ENCODE results near the gene MYO15B.

MYO15B gene

GRCh38 chr17:75558666-75559530, 28.7 kb upstream of the MYO15B start:
- no peak for DNase-seq

- DNase-seq, result no peak
Observed at GRCh38 chr17:75559958-75560533, 27.6 kb upstream of the MYO15B start.

GRCh38 chr17:75561927-75562603, 25.5 kb upstream of the MYO15B start:
- DNase-seq, result no peak

- DNase-seq, result no peak
Observed at GRCh38 chr17:75563063-75563758, 24.4 kb upstream of the MYO15B start.

GRCh38 chr17:75564195-75564594, 23.4 kb upstream of the MYO15B start:
- DNase-seq, result no peak

- DNase-seq, result no peak
Observed at GRCh38 chr17:75565066-75565465, 22.5 kb upstream of the MYO15B start.

- DNase-seq, result no peak
Observed at GRCh38 chr17:75565618-75566017, 22.0 kb upstream of the MYO15B start.

- no peak for DNase-seq
Observed at GRCh38 chr17:75566416-75566815, 21.2 kb upstream of the MYO15B start.

GRCh38 chr17:75566834-75567233, 20.8 kb upstream of the MYO15B start:
- DNase-seq, result no peak

- DNase-seq, result no peak
Observed at GRCh38 chr17:75568412-75569255, 19.0 kb upstream of the MYO15B start.

- no peak for DNase-seq
Observed at GRCh38 chr17:75570034-75570676, 17.4 kb upstream of the MYO15B start.

- no peak for DNase-seq
Observed at GRCh38 chr17:75570772-75571171, 16.8 kb upstream of the MYO15B start.

GRCh38 chr17:75571197-75571884, 16.3 kb upstream of the MYO15B start:
- DNase-seq, result no peak

GRCh38 chr17:75571885-75572215, 15.8 kb upstream of the MYO15B start:
- no peak for DNase-seq

GRCh38 chr17:75572713-75573539, 14.7 kb upstream of the MYO15B start:
- DNase-seq, result no peak

GRCh38 chr17:75573540-75573957, 14.1 kb upstream of the MYO15B start:
- DNase-seq, result no peak

- DNase-seq, result no peak
Observed at GRCh38 chr17:75573994-75574393, 13.6 kb upstream of the MYO15B start.

- no peak for DNase-seq
Observed at GRCh38 chr17:75574404-75575036, 13.1 kb upstream of the MYO15B start.

GRCh38 chr17:75575197-75575596, 12.4 kb upstream of the MYO15B start:
- DNase-seq, result no peak

- DNase-seq, result no peak
Observed at GRCh38 chr17:75575728-75576127, 11.9 kb upstream of the MYO15B start.

Data from NCI-H1105 (cell line).